Keratinocyte (primary cell): ENCODE data around the gene CRACR2B. TPM values are rescaled to one million over a fixed set of nuclear protein-coding genes. Genes with fewer than 3 reads are reported as not detected.

ENCODE experiments used
- DNase-seq: peaks from one replicate; pipeline ENCODE4 v3.0.0-alpha.2; 2011; ENCODE audit warnings: low read depth, missing footprints, low spot score
- FAIRE-seq: peaks from 2 replicates; lab custom pipeline; 2011; peaks lifted over from hg19 to GRCh38; lab: Jason Lieb, UNC
- H2AFZ ChIP-seq: 2 replicates; pipeline ENCODE4 v1.6.0; 2012; ENCODE audit warnings: low read length, control low read depth, inconsistent platforms; ENCODE audit not compliant: control insufficient read depth
- H3K27ac ChIP-seq: 2 replicates; pipeline ENCODE4 v1.5.1; 2011; ENCODE audit warnings: low read length; ENCODE audit not compliant: control insufficient read depth, insufficient read depth
- H3K27me3 ChIP-seq: 3 replicates; pipeline ENCODE4 v1.6.0; 2011; ENCODE audit warnings: low read length; ENCODE audit not compliant: control insufficient read depth, insufficient read depth; ENCODE audit errors: extremely low read depth
- H3K36me3 ChIP-seq, 2 experiments: 2 replicates in 1 of 2; 3 replicates in 1 of 2; pipeline ENCODE4 v1.5.1; 2011; ENCODE audit warnings: low read length in 2 of 2, mild to moderate bottlenecking in 1 of 2; ENCODE audit not compliant: control insufficient read depth in 2 of 2, insufficient read depth in 2 of 2; ENCODE audit errors: extremely low read depth in 1 of 2
- H3K4me1 ChIP-seq: 3 replicates; pipeline ENCODE4 v1.5.1; 2011; ENCODE audit warnings: low read length; ENCODE audit not compliant: control insufficient read depth, insufficient read depth; ENCODE audit errors: extremely low read depth
- H3K4me2 ChIP-seq: 3 replicates; pipeline ENCODE4 v1.6.0; 2011; ENCODE audit warnings: low read depth, low read length; ENCODE audit not compliant: control insufficient read depth, insufficient read depth; ENCODE audit errors: extremely low read depth
- H3K4me3 ChIP-seq, 3 experiments: fragments of 200-600 bp in 1 of 3; sonication (generic) in 1 of 3; 2 replicates in 2 of 3; 3 replicates in 1 of 3; pipeline ENCODE4 v1.5.1; 2011 to 2016; ENCODE audit warnings: low read length in 3 of 3, mild to moderate bottlenecking in 3 of 3, control low read depth in 2 of 3, inconsistent platforms in 1 of 3, low read depth in 1 of 3, mixed read lengths in 1 of 3, mixed run types in 1 of 3, moderate library complexity in 1 of 3; ENCODE audit not compliant: control insufficient read depth in 2 of 3, insufficient read depth in 2 of 3; ENCODE audit errors: extremely low read depth in 1 of 3
- H3K79me2 ChIP-seq: 2 replicates; pipeline ENCODE4 v1.6.0; 2012; ENCODE audit warnings: low read length; ENCODE audit not compliant: control insufficient read depth, insufficient read depth
- H3K9ac ChIP-seq: 3 replicates; pipeline ENCODE4 v1.6.0; 2011; ENCODE audit warnings: low read length; ENCODE audit not compliant: control insufficient read depth, insufficient read depth; ENCODE audit errors: extremely low read depth
- H3K9me1 ChIP-seq: 3 replicates; pipeline ENCODE4 v1.6.0; 2011; ENCODE audit warnings: low read length; ENCODE audit not compliant: control insufficient read depth, insufficient read depth; ENCODE audit errors: extremely low read depth
- H3K9me3 ChIP-seq: 2 replicates; pipeline ENCODE4 v1.5.1; 2012; ENCODE audit warnings: low read depth, low read length; ENCODE audit not compliant: control insufficient read depth
- H4K20me1 ChIP-seq: 3 replicates; pipeline ENCODE4 v1.6.0; 2011; ENCODE audit warnings: low read length; ENCODE audit not compliant: control insufficient read depth, insufficient read depth; ENCODE audit errors: extremely low read depth
- CTCF ChIP-seq, 3 experiments: IDR thresholded peaks in 1 of 3; conservative IDR thresholded peaks in 1 of 3; optimal IDR thresholded peaks in 1 of 3; 2 replicates in 2 of 3; 3 replicates in 1 of 3; pipeline versions ENCODE3 to v1.5.1; 2011; ENCODE audit warnings: low read length in 3 of 3, mild to moderate bottlenecking in 3 of 3, moderate library complexity in 2 of 3, control low read depth in 1 of 3, inconsistent platforms in 1 of 3; ENCODE audit not compliant: insufficient read depth in 2 of 3; ENCODE audit errors: extremely low read depth in 1 of 3
- EZH2 ChIP-seq: IDR thresholded peaks from one replicate; pipeline ENCODE4 v1.6.1; 2012; ENCODE audit warnings: inconsistent platforms, mild to moderate bottlenecking, low read length, moderate library complexity
- dilution Hi-C: fragments of 300-500 bp; cut with MboI; formaldehyde crosslinking; loops from one replicate; pipeline ENCODE4 v1.7.0; 2020; ENCODE audit warnings: low sequenced_read_pairs; ENCODE audit not compliant: extremely low pct_ligation_motif_present
- polyA plus RNA-seq, 5 experiments: library from polyadenylated mRNA; depleted of rRNA in 3 of 5; stranded (reverse) in 3 of 5; stranded (forward) in 1 of 5; unstranded in 1 of 5; fragments of >200 nt; gene quantifications; 1 replicate in 1 of 5; 2 replicates in 3 of 5; 3 replicates in 1 of 5; pipeline versions ENCODE4 v1.2.1 to v1.2.3, GENCODE V29; 2011 to 2012; ENCODE audit warnings: missing spikeins in 2 of 5, low read depth in 1 of 5, low replicate concordance in 1 of 5

CRACR2B gene
- polyA plus RNA-seq, 1 donor (not counting 4 experiments of a cell fraction or from before 2014, with no cell fraction given), result 0.17 TPM

GRCh38 chr11:866481-866880, 38.8 kb downstream of the CRACR2B start:
- FAIRE-seq (no peak), DNase-seq (no peak)
- H3K9ac ChIP-seq, result no peak overlapping the region
- no peaks in the 10 kb centered on the region for H3K4me1 ChIP-seq
- H4K20me1 ChIP-seq, result peaks cover 2% of the 10 kb centered on the region
- H3K9me3 ChIP-seq, result no peaks in the 10 kb centered on the region
- peaks cover 0 to 15% of the 10 kb centered on the region in 2 experiments for H3K36me3 ChIP-seq
- no peak overlapping the region for H3K4me3 ChIP-seq
- no peaks in the 10 kb centered on the region for H3K79me2 ChIP-seq
- H3K27me3 ChIP-seq, result peaks cover 2% of the 10 kb centered on the region
- no peak overlapping the region for H3K4me2 ChIP-seq
- no peak for TF ChIP-seq CTCF (optimal IDR thresholded peaks at IDR 0.05 in 1 of 3, IDR thresholded peaks at IDR 0.05 in 1 of 3, conservative IDR thresholded peaks at IDR 0.05 in 1 of 3; ENCODE audit: extremely low read depth in 1 of 3, insufficient read depth in 2 of 3, low read length in 3 of 3)
- no peak for TF ChIP-seq EZH2
- dilution Hi-C loops, result no loop called here
- H2AFZ ChIP-seq, result no peak overlapping the region
- no peaks in the 10 kb centered on the region for H3K9me1 ChIP-seq
- no peak overlapping the region for H3K27ac ChIP-seq

- no peaks in the 10 kb centered on the region for H3K9me1 ChIP-seq
- peaks cover 0 to 13% of the 10 kb centered on the region in 2 experiments for H3K36me3 ChIP-seq
- peaks cover 2% of the 10 kb centered on the region for H4K20me1 ChIP-seq
- FAIRE-seq, result no peak
- no peak overlapping the region for H3K4me2 ChIP-seq
- H2AFZ ChIP-seq, result no peak overlapping the region
- no peaks in the 10 kb centered on the region for H3K9me3 ChIP-seq
- H3K4me1 ChIP-seq, result no peaks in the 10 kb centered on the region
- no peak overlapping the region for H3K27ac ChIP-seq
- TF ChIP-seq CTCF (optimal IDR thresholded peaks at IDR 0.05 in 1 of 3, IDR thresholded peaks at IDR 0.05 in 1 of 3, conservative IDR thresholded peaks at IDR 0.05 in 1 of 3; ENCODE audit: extremely low read depth in 1 of 3, insufficient read depth in 2 of 3, low read length in 3 of 3) (no peak), EZH2 (no peak)
- H3K79me2 ChIP-seq, result no peaks in the 10 kb centered on the region
- H3K4me3 ChIP-seq, result no peak overlapping the region
- H3K27me3 ChIP-seq, result peaks cover 2% of the 10 kb centered on the region
- dilution Hi-C loops, result no loop called here
- no peak overlapping the region for H3K9ac ChIP-seq
- DNase-seq, result no peak
Measured at GRCh38 chr11:867856-868358, 40.2 kb downstream of the CRACR2B start.
